HFF-Myc (cell line): ENCODE measurements around the gene PSMD12.

Experiments
- DNase-seq: peaks from one replicate; pipeline ENCODE4 v3.0.0-alpha.2; 2011; ENCODE audit warnings: low read depth; ENCODE audit errors: extremely low read depth
- H3K4me3 ChIP-seq: replicated peaks from 2 replicates; pipeline ENCODE4 v1.5.1; 2011; ENCODE audit warnings: low read depth, mild to moderate bottlenecking, control low read depth, low read length
- TF ChIP-seq, protein P1 (sequence below): IDR thresholded peaks from 2 replicates; pipeline ENCODE4 v1.5.1; 2012; ENCODE audit warnings: mild to moderate bottlenecking, low read depth, low read length, control low read depth; ENCODE audit errors: missing control alignments

Gene PSMD12

DNA sequence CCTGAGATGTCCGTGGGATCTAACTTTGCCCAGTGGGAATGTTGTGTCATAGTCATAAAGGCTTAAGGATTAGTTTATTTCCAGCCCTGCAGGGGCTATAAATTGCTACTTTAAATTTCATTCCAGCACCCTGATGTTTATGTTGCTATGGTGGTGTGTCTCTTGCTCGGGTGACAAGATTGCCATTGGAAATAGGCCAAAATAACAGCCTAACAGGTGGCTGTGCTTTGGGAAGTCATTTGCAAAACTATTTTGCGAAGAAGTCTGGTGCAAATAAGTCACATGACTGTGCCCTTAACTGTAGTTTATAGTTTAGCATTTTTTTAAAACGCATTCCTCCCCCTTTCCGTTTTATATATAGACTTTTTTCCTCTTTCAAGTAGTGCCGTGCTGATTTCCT lies 33.8 kb upstream of the PSMD12 start:
- TF ChIP-seq, protein P1, sequence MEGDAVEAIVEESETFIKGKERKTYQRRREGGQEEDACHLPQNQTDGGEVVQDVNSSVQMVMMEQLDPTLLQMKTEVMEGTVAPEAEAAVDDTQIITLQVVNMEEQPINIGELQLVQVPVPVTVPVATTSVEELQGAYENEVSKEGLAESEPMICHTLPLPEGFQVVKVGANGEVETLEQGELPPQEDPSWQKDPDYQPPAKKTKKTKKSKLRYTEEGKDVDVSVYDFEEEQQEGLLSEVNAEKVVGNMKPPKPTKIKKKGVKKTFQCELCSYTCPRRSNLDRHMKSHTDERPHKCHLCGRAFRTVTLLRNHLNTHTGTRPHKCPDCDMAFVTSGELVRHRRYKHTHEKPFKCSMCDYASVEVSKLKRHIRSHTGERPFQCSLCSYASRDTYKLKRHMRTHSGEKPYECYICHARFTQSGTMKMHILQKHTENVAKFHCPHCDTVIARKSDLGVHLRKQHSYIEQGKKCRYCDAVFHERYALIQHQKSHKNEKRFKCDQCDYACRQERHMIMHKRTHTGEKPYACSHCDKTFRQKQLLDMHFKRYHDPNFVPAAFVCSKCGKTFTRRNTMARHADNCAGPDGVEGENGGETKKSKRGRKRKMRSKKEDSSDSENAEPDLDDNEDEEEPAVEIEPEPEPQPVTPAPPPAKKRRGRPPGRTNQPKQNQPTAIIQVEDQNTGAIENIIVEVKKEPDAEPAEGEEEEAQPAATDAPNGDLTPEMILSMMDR: no peak
- no peak for DNase-seq
- H3K4me3 ChIP-seq: no peak overlapping the region

DNA sequence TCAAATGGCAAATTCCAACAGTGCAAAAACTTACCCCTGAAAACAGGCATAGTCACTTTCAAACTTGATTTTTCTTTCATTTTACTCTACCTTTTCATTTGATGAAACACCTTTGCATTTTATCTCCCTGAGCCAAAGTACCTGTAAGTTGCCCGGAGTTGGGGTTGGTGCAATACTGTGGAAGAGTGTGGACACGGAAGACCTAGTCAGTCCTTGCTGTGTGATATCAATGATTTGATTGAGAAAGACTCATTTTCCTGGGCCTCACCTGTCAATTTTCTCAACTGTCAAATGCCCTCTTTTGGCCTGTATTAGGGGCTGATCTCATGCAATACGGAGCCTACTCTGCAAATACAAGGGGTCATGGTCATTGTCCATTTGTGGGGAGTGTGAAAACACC lies 33.3 kb upstream of the PSMD12 start:
- TF ChIP-seq, protein P1: no peak
- no peak overlapping the region for H3K4me3 ChIP-seq
- DNase-seq: no peak

DNA sequence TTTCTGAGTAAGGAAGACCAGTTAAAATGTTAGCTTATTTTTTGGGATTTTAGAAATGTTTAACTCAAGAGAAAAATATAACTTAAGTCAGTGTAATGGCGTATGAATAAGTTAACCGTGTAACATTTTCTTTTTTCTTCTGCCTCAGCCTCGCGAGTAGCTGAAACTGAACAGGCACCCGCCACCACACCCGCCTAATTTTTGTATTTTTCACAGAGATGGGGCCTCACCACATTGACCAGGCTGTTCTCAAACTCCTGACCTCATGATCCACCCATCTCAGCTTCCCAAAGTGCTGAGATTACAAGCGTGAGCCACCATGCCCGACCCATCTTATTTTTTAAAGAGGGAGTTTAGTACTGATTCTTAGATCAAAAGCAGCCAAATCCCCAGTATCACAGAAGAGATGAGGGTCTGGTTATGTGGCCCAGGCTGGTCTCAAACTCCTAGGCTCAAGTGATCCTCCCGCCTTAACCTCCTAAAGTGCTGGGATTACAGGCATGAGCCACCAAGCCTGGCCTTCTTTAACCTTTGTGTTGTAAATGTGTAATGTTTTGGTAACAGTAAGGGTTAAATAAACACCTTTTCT lies 27.5 kb upstream of the PSMD12 start:
- TF ChIP-seq, protein P1: no peak
- H3K4me3 ChIP-seq: no peak overlapping the region
- no peak for DNase-seq

DNA sequence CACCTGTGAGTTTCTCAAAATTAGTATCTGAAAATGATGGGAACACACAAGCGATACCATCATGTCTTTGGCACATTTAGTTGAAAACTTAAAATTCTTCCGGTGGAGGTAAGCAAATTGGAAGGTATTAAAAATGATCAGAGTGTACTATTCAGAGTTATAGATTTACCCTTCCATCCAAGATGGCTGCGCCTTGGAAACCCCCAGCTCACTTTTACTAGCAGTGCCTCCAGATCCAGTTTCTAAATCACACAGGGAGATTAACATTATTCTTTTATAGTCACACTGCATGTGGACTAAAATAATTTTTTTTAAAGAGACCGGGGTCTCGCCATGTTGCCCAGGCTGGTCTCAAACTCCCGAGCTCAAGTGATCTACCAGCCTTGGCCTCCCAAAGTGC lies 25.7 kb upstream of the PSMD12 start:
- TF ChIP-seq, protein P1: no peak
- DNase-seq: no peak

DNA sequence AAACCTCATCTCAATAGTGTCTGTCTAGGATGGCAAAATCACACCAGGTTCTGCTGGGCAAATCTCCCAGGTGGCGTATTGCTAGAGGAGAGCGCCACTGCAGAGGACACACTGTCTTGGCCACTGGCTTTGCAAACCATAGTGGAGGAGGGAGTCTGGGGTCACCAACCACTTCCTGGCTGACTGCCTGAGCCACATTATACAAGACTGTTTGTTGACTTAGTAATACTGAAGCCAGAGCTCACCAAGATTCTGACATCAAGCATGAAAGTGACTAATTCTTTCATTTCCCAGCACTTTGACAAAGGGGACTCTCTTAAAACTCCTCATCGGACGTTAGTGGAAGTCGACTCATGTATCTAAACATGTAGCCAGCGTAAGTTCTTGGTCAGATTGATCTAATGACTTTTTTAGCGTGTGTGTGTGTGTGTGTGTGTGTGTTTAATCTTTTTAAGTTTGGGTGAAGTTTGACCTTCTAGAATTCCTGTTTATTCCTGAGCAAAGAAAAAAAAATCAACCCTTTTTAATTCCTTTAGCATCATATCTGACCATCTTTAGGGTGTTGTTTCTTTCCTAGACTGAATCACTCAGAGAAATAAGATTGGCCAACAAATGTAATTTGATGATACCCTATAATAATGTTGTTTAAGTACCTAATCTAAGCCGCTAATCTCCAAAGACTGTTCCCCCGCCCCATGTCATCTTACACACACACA lies 24.4 kb upstream of the PSMD12 start:
- DNase-seq: peak; percentile 63
- H3K4me3 ChIP-seq: no peak overlapping the region

More for the DNA sequence above, 25.7 kb upstream of the PSMD12 start:
- H3K4me3 ChIP-seq: no peak overlapping the region

DNA sequence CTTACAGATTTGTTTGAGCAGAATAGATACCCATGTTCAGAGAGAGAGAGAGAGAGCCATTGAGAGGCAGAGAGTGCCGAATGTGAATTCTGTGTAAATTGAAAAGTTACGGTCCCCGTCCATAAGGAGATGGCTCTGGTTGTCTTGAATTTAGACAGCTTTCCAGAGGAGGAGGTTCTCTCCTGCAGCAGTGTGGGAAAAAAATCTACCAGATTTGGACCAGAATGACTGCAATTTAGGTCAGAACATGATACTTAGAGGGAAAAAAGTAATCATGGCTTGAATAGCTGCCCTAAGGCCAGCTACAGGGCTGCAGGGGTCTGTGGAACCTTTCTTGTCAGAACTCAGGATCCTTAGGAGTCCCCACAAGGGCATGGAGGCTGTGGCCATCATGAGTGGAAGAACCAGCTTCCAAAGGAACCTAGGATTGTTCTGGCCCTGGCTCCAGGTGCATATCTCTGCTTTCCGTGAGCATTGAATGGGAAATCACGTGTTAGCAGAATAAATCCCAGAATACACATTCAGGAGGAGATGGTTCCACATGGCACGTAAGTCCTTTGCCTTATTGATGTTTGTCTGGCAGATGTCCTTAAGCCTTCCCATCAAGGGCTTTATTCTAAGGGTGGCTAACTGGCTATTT lies 23.7 kb upstream of the PSMD12 start:
- DNase-seq: no peak
- TF ChIP-seq, protein P1: no peak
- H3K4me3 ChIP-seq: no peak overlapping the region

More for the DNA sequence above, 24.4 kb upstream of the PSMD12 start:
- TF ChIP-seq, protein P1: no peak
